WTC11 (cell line): Measurements from ENCODE around the gene ARSB. TPM values are rescaled to one million over a fixed set of nuclear protein-coding genes. Genes with fewer than 3 reads are reported as not detected.

Source experiments
- ATAC-seq: fragments of 200-7000 bp; cut with Tn5 transposase; 2 replicates; pipeline ENCODE4 v1.10.0; 2021; ENCODE audit warnings: mild to moderate bottlenecking, moderate library complexity
- CTCF ChIA-PET: fragments of 300-600 bp; sonication (Branson Sonifier 250); formaldehyde crosslinking; loops from one replicate; lab custom pipeline; 2021; ENCODE audit warnings: antibody characterized with exemption; lab: Charles Lee
- POLR2A ChIA-PET: fragments of 350-600 bp; sonication (Branson Sonifier 250); formaldehyde crosslinking; loops from one replicate; lab custom pipeline; 2021; ENCODE audit warnings: antibody characterized with exemption; lab: Charles Lee
- DNase-seq: peaks from one replicate; pipeline ENCODE4 v3.0.0; 2021; ENCODE audit warnings: low spot score
- H3K27ac Mint-ChIP-seq: 2 replicates; pipeline ENCODE4 v1.8.0; 2021; ENCODE audit warnings: mixed read lengths
- H3K27me3 Mint-ChIP-seq: 2 replicates; pipeline ENCODE4 v1.8.0; 2021; ENCODE audit warnings: low read depth, mild to moderate bottlenecking, moderate library complexity, mixed read lengths
- H3K36me3 Mint-ChIP-seq: 2 replicates; pipeline ENCODE4 v1.8.0; 2021; ENCODE audit warnings: mixed read lengths
- H3K4me1 Mint-ChIP-seq: 2 replicates; pipeline ENCODE4 v1.8.0; 2022; ENCODE audit warnings: mixed read lengths
- H3K4me3 Mint-ChIP-seq: 2 replicates; pipeline ENCODE4 v1.8.0; 2021; ENCODE audit warnings: mild to moderate bottlenecking, moderate library complexity, mixed read lengths
- H3K9me3 Mint-ChIP-seq: 2 replicates; pipeline ENCODE4 v1.8.0; 2021; ENCODE audit warnings: mixed read lengths
- CBFB ChIP-seq: sonication (generic); formaldehyde crosslinking; IDR thresholded peaks from 2 replicates; pipeline ENCODE4 v1.8.1; 2022; ENCODE audit warnings: mild to moderate bottlenecking, low read depth, missing genetic modification reagents
- ESRRA ChIP-seq: sonication (generic); formaldehyde crosslinking; IDR thresholded peaks from 2 replicates; pipeline ENCODE4 v1.8.1; 2022; ENCODE audit warnings: mild to moderate bottlenecking, missing genetic modification reagents, borderline replicate concordance
- FOXJ3 ChIP-seq: sonication (generic); formaldehyde crosslinking; IDR thresholded peaks from 2 replicates; pipeline ENCODE4 v1.9.0; 2021; ENCODE audit warnings: missing genetic modification reagents, mild to moderate bottlenecking, borderline replicate concordance
- GRHL2 ChIP-seq: fragments of 250-450 bp; sonication (Bioruptor Pico); IDR thresholded peaks from 2 replicates; pipeline ENCODE4 v1.8.0; 2022; ENCODE audit warnings: mild to moderate bottlenecking, moderate library complexity; ENCODE audit not compliant: insufficient replicate concordance, severe bottlenecking
- GTF2I ChIP-seq: fragments of 250-450 bp; sonication (Bioruptor Pico); conservative IDR thresholded peaks from 2 replicates; pipeline ENCODE4 v1.4.0; 2021; ENCODE audit warnings: mild to moderate bottlenecking
- KAT7 ChIP-seq: sonication (generic); formaldehyde crosslinking; IDR thresholded peaks from 2 replicates; pipeline ENCODE4 v1.8.1; 2023; ENCODE audit warnings: missing genetic modification reagents, mild to moderate bottlenecking, borderline replicate concordance
- NFATC4 ChIP-seq: fragments of 250-450 bp; sonication (Bioruptor Pico); IDR thresholded peaks from 2 replicates; pipeline ENCODE4 v1.9.0; 2021; ENCODE audit warnings: mild to moderate bottlenecking
- NR2C2 ChIP-seq: sonication (generic); formaldehyde crosslinking; IDR thresholded peaks from 2 replicates; pipeline ENCODE4 v1.8.0; 2022; ENCODE audit warnings: mild to moderate bottlenecking, missing genetic modification reagents
- RELA ChIP-seq: sonication (generic); formaldehyde crosslinking; IDR thresholded peaks from 2 replicates; pipeline ENCODE4 v1.8.1; 2022; ENCODE audit warnings: missing genetic modification reagents, mild to moderate bottlenecking, borderline replicate concordance
- SMAD3 ChIP-seq: sonication (generic); formaldehyde crosslinking; IDR thresholded peaks from 2 replicates; pipeline ENCODE4 v1.8.0; 2022; ENCODE audit warnings: missing genetic modification reagents, mild to moderate bottlenecking, borderline replicate concordance
- SOX15 ChIP-seq: fragments of 250-450 bp; sonication (Bioruptor Pico); IDR thresholded peaks from 2 replicates; pipeline ENCODE4 v1.9.0; 2021; ENCODE audit warnings: mild to moderate bottlenecking
- TP53 ChIP-seq: sonication (generic); formaldehyde crosslinking; IDR thresholded peaks from 2 replicates; pipeline ENCODE4 v1.8.1; 2023; ENCODE audit warnings: mild to moderate bottlenecking, missing genetic modification reagents
- ZNF263 ChIP-seq: sonication (generic); formaldehyde crosslinking; IDR thresholded peaks from 2 replicates; pipeline ENCODE4 v1.8.1; 2022; ENCODE audit warnings: low read depth, mild to moderate bottlenecking, moderate library complexity, missing genetic modification reagents
- total RNA-seq: library from RNA; stranded (reverse); gene quantifications from 3 replicates; pipeline ENCODE4 v1.2.3, GENCODE V29; 2021
- TF ChIP-seq, protein P1 (sequence below): sonication (generic); formaldehyde crosslinking; IDR thresholded peaks from 2 replicates; pipeline ENCODE4 v1.8.0; 2023; ENCODE audit warnings: missing genetic modification reagents, mild to moderate bottlenecking, borderline replicate concordance
- TF ChIP-seq, protein P2 (sequence below): sonication (generic); formaldehyde crosslinking; conservative IDR thresholded peaks from 2 replicates; pipeline ENCODE4 v1.8.1; 2022; ENCODE audit warnings: mild to moderate bottlenecking, missing genetic modification reagents
- TF ChIP-seq, protein P3 (sequence below): sonication (generic); formaldehyde crosslinking; IDR thresholded peaks from 2 replicates; pipeline ENCODE4 v1.8.0; 2022; ENCODE audit warnings: mild to moderate bottlenecking, missing genetic modification reagents
- TF ChIP-seq, protein P4 (sequence below): fragments of 250-450 bp; sonication (Bioruptor Pico); IDR thresholded peaks from 2 replicates; pipeline ENCODE4 v1.8.0; 2021; ENCODE audit warnings: mild to moderate bottlenecking
- TF ChIP-seq, protein P5 (sequence below): sonication (generic); formaldehyde crosslinking; IDR thresholded peaks from 2 replicates; pipeline ENCODE4 v1.8.1; 2022; ENCODE audit warnings: mild to moderate bottlenecking, missing genetic modification reagents, moderate library complexity, borderline replicate concordance
- TF ChIP-seq, protein P6 (sequence below): sonication (generic); formaldehyde crosslinking; IDR thresholded peaks from 2 replicates; pipeline ENCODE4 v1.8.1; 2023; ENCODE audit warnings: mild to moderate bottlenecking, missing genetic modification reagents
- TF ChIP-seq, protein P7 (sequence below): sonication (generic); formaldehyde crosslinking; IDR thresholded peaks from 2 replicates; pipeline ENCODE4 v1.8.1; 2022; ENCODE audit warnings: low read depth, mild to moderate bottlenecking, moderate library complexity, missing genetic modification reagents, borderline replicate concordance

The ARSB gene
- total RNA-seq, 1 experiment from 2014 or later: 9.7 TPM

DNA sequence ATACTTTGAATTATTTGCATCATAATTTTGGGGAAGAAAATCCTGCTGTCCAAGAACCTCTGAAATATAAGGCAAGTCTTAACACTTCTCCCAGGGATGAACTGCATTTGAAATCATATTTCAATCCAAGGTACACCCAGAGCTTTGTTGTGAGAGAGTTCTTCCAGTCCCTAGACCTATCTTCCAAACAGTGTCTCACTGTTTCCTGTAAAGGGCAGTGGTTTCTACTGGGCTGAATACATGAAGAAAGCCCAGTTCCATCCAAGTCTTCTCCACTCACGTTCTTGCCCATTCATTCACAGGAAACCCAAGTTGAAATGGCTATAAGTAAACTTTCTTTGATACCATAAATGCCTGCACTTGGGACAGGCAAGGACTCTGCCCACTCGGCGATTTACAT lies 228.3 kb downstream of the ARSB start (continued):
- TF ChIP-seq, protein P1, sequence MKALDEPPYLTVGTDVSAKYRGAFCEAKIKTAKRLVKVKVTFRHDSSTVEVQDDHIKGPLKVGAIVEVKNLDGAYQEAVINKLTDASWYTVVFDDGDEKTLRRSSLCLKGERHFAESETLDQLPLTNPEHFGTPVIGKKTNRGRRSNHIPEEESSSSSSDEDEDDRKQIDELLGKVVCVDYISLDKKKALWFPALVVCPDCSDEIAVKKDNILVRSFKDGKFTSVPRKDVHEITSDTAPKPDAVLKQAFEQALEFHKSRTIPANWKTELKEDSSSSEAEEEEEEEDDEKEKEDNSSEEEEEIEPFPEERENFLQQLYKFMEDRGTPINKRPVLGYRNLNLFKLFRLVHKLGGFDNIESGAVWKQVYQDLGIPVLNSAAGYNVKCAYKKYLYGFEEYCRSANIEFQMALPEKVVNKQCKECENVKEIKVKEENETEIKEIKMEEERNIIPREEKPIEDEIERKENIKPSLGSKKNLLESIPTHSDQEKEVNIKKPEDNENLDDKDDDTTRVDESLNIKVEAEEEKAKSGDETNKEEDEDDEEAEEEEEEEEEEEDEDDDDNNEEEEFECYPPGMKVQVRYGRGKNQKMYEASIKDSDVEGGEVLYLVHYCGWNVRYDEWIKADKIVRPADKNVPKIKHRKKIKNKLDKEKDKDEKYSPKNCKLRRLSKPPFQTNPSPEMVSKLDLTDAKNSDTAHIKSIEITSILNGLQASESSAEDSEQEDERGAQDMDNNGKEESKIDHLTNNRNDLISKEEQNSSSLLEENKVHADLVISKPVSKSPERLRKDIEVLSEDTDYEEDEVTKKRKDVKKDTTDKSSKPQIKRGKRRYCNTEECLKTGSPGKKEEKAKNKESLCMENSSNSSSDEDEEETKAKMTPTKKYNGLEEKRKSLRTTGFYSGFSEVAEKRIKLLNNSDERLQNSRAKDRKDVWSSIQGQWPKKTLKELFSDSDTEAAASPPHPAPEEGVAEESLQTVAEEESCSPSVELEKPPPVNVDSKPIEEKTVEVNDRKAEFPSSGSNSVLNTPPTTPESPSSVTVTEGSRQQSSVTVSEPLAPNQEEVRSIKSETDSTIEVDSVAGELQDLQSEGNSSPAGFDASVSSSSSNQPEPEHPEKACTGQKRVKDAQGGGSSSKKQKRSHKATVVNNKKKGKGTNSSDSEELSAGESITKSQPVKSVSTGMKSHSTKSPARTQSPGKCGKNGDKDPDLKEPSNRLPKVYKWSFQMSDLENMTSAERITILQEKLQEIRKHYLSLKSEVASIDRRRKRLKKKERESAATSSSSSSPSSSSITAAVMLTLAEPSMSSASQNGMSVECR (CRISPR knock-in tag): no peak
- TF ChIP-seq, protein P2, sequence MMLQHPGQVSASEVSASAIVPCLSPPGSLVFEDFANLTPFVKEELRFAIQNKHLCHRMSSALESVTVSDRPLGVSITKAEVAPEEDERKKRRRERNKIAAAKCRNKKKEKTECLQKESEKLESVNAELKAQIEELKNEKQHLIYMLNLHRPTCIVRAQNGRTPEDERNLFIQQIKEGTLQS (CRISPR knock-in tag): no peak
- TF ChIP-seq, protein P3, sequence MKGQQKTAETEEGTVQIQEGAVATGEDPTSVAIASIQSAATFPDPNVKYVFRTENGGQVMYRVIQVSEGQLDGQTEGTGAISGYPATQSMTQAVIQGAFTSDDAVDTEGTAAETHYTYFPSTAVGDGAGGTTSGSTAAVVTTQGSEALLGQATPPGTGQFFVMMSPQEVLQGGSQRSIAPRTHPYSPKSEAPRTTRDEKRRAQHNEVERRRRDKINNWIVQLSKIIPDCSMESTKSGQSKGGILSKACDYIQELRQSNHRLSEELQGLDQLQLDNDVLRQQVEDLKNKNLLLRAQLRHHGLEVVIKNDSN (CRISPR knock-in tag): no peak
- no peak for TF ChIP-seq NFATC4 (CRISPR knock-in tag)
- no peak for TF ChIP-seq FOXJ3
- no peak for TF ChIP-seq KAT7 (CRISPR knock-in tag)
- no peak for TF ChIP-seq GRHL2 (CRISPR knock-in tag)
- TF ChIP-seq SOX15: no peak
- no peak for TF ChIP-seq ZNF263 (CRISPR knock-in tag)
- no peak for TF ChIP-seq SMAD3

DNA sequence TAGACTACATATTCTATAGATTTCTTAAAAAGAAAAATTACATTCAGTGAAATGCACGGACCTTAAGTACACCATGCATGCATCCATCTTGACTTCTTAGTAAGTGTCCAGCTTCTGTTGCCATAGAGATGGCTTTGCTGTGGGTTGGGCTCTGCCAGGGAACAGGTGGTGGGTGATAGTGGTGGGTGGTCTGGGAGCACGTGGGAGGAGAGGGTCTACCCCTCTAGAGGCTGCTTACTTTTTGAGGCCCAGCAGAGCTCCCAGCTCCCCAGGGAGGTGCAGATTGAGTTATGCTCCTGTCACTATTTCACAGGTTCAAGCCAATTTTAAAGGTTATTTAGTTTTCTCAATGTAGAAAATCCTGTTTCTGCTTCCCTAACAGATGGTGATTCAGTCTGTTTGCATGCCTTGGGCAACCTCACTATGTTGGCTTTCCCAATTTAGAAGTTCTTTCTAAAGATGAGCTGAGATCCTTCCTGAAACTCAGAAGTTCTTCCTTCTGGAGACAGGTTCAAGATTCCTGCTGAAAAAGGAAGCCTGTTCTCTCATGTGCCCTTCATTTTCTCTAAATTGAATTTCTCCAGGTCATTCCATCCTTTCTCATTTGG lies 229.2 kb downstream of the ARSB start:
- DNase-seq: no peak
- CTCF ChIA-PET: no interaction called here
- no peak overlapping the region for H3K4me3 Mint-ChIP-seq
- no peak for TF ChIP-seq CBFB (CRISPR knock-in tag)
- no peak for TF ChIP-seq ESRRA (CRISPR knock-in tag)
- no peak for TF ChIP-seq GTF2I (CRISPR knock-in tag)
- TF ChIP-seq, protein P4, sequence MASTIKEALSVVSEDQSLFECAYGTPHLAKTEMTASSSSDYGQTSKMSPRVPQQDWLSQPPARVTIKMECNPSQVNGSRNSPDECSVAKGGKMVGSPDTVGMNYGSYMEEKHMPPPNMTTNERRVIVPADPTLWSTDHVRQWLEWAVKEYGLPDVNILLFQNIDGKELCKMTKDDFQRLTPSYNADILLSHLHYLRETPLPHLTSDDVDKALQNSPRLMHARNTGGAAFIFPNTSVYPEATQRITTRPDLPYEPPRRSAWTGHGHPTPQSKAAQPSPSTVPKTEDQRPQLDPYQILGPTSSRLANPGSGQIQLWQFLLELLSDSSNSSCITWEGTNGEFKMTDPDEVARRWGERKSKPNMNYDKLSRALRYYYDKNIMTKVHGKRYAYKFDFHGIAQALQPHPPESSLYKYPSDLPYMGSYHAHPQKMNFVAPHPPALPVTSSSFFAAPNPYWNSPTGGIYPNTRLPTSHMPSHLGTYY: no peak
- TF ChIP-seq, protein P5, sequence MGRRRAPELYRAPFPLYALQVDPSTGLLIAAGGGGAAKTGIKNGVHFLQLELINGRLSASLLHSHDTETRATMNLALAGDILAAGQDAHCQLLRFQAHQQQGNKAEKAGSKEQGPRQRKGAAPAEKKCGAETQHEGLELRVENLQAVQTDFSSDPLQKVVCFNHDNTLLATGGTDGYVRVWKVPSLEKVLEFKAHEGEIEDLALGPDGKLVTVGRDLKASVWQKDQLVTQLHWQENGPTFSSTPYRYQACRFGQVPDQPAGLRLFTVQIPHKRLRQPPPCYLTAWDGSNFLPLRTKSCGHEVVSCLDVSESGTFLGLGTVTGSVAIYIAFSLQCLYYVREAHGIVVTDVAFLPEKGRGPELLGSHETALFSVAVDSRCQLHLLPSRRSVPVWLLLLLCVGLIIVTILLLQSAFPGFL (CRISPR knock-in tag): no peak
- TF ChIP-seq, protein P6, sequence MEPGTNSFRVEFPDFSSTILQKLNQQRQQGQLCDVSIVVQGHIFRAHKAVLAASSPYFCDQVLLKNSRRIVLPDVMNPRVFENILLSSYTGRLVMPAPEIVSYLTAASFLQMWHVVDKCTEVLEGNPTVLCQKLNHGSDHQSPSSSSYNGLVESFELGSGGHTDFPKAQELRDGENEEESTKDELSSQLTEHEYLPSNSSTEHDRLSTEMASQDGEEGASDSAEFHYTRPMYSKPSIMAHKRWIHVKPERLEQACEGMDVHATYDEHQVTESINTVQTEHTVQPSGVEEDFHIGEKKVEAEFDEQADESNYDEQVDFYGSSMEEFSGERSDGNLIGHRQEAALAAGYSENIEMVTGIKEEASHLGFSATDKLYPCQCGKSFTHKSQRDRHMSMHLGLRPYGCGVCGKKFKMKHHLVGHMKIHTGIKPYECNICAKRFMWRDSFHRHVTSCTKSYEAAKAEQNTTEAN (CRISPR knock-in tag): no peak
- no peak for TF ChIP-seq SOX15
- no peak for TF ChIP-seq TP53 (CRISPR knock-in tag)
- no peak for TF ChIP-seq NR2C2 (CRISPR knock-in tag)
- no peak for TF ChIP-seq RELA (CRISPR knock-in tag)
- TF ChIP-seq, protein P7, sequence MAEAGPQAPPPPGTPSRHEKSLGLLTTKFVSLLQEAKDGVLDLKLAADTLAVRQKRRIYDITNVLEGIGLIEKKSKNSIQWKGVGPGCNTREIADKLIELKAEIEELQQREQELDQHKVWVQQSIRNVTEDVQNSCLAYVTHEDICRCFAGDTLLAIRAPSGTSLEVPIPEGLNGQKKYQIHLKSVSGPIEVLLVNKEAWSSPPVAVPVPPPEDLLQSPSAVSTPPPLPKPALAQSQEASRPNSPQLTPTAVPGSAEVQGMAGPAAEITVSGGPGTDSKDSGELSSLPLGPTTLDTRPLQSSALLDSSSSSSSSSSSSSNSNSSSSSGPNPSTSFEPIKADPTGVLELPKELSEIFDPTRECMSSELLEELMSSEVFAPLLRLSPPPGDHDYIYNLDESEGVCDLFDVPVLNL (CRISPR knock-in tag): no peak
- TF ChIP-seq, protein P3 (CRISPR knock-in tag): no peak
- no peak for TF ChIP-seq FOXJ3
- TF ChIP-seq, all 79 proteins: peak for 0
- Mint-ChIP-seq H3K27me3 (no peaks in the 10 kb centered on the region), H3K36me3 (no peaks in the 10 kb centered on the region), H3K4me1 (peaks cover 6% of the 10 kb centered on the region), H3K27ac (no peak overlapping the region), H3K9me3 (no peaks in the 10 kb centered on the region)
- ATAC-seq: no peak
- POLR2A ChIA-PET: no interaction called here
